Activated CD8-positive, alpha-beta T cell treated with anti-CD3 and anti-CD28 coated beads, Interleukin-2, amount 10 ng/mL, durations not matched to agents 7 days and 5 days (primary cell): ENCODE results near the gene NIT2. TPM values are rescaled to one million over a fixed set of nuclear protein-coding genes. Genes with fewer than 3 reads are reported as not detected.
"Not testable (repeated sequence)": the region's sequence is repeated elsewhere in the genome, so short reads cannot be mapped to it uniquely, and the experiment has no call there.

ENCODE experiments used
- ATAC-seq: fragments of 150-1000 bp; cut with Tn5 transposase; one replicate; pipeline ENCODE4 v1.10.0; 2021; ENCODE audit warnings: moderate library complexity
- CTCF ChIA-PET: fragments of 350-600 bp; sonication (Branson Sonifier 250); formaldehyde crosslinking; loops from one replicate; lab custom pipeline; 2021; ENCODE audit warnings: antibody characterized with exemption; lab: Charles Lee
- POLR2A ChIA-PET: fragments of 350-600 bp; sonication (Branson Sonifier 250); formaldehyde crosslinking; loops from one replicate; lab custom pipeline; 2021; ENCODE audit warnings: antibody characterized with exemption; lab: Charles Lee
- DNase-seq: peaks from one replicate; pipeline ENCODE4 v3.0.0-alpha.2; 2020
- H3K27ac Mint-ChIP-seq: one replicate; pipeline ENCODE4 v1.8.0; 2021; ENCODE audit warnings: mild to moderate bottlenecking, mixed read lengths
- H3K27me3 Mint-ChIP-seq: one replicate; pipeline ENCODE4 v1.8.0; 2021; ENCODE audit warnings: low read depth, mixed read lengths
- H3K36me3 Mint-ChIP-seq: one replicate; pipeline ENCODE4 v1.8.0; 2021; ENCODE audit warnings: low read depth, mixed read lengths
- H3K4me1 Mint-ChIP-seq: one replicate; pipeline ENCODE4 v1.8.0; 2021; ENCODE audit warnings: low read depth, mixed read lengths
- H3K4me3 Mint-ChIP-seq: one replicate; pipeline ENCODE4 v1.8.0; 2021; ENCODE audit warnings: mild to moderate bottlenecking, mixed read lengths
- H3K9me3 Mint-ChIP-seq: one replicate; pipeline ENCODE4 v1.8.0; 2022; ENCODE audit warnings: mixed read lengths; ENCODE audit not compliant: insufficient read depth
- total RNA-seq, 2 experiments: library from RNA; stranded (reverse); gene quantifications; one replicate each; pipeline ENCODE4 v1.2.3, GENCODE V29; 2021

NIT2 gene
- total RNA-seq, 2 experiments from 2014 or later = 39.5 to 46.2 TPM

DNA sequence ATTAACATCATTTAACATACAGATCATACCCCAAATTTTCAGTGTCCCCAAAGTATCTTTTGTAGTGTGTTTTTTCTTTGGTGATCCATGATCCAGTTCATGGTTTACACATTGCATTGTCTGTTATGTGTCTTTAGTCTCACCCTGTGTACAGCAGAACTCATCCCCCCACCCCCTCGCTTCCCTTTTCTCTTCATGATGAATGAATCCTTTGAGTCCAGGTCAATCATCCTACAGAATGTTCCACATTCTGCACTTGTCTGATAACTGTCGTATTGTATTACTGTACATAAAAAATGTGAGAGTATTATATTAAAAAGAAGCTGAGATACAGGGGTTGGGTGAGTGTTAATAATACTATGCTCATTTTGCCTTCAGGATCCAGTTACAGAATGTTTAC, 14.6 kb upstream of the NIT2 start:
- Mint-ChIP-seq H3K27ac (no peak overlapping the region), H3K4me3 (no peak overlapping the region), H3K36me3 (peaks cover 9% of the 10 kb centered on the region), H3K4me1 (peaks cover 13% of the 10 kb centered on the region), H3K27me3 (no peaks in the 10 kb centered on the region), H3K9me3 (no peaks in the 10 kb centered on the region)
- ChIA-PET POLR2A (no interaction called here), CTCF (no interaction called here)
- DNase-seq (no peak), ATAC-seq (no peak)

DNA sequence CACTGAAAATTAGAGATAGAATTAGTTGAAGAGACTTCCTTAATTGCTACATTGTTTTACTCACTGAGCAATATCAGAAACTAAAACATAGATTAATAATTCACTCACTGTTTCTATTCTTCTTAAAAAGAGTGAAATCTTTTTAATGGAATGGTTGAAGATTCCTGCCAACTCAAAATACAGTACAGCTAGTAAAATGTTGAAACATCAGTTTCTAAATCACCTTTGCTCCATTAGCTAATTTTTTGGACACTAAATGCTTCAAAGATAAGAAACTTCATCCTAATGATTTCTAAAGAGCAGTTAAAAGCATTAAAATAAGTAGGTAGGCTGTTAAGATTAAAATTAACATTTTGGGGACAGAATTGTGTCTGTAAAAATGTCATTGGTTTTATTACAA, 10.5 kb upstream of the NIT2 start:
- H3K36me3 Mint-ChIP-seq = peaks cover 18% of the 10 kb centered on the region
- ATAC-seq (no peak), DNase-seq (no peak)
- H3K27me3 Mint-ChIP-seq = no peaks in the 10 kb centered on the region
- H3K4me3 Mint-ChIP-seq = no peak overlapping the region
- ChIA-PET CTCF (interaction anchor here (0.8 to 1.3 kb wide), 2 partner anchors 12 to 25 kb away, joined by 3 read pairs; no protein-coding TSS in a partner anchor), POLR2A (no interaction called here)
- H3K4me1 Mint-ChIP-seq = no peaks in the 10 kb centered on the region
- H3K27ac Mint-ChIP-seq = no peak overlapping the region
- H3K9me3 Mint-ChIP-seq = no peaks in the 10 kb centered on the region

DNA sequence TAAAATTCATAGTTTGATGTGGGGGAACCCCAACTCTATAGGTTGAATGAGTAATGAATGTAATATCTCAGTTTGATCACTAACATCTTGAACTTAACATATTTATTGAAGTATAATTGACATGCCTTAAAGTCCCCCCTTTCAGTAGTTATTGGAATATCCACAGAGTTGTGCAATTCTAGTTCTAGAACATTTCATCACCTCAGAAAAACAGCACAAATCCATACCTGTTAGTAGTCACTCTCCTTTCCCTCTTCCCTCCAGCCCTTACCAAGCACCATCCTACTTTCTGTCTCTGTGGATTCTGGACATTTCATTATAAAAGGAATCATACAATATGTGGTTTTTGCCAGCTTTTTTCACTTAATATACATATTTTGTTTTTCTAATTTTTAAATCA, 8.7 kb upstream of the NIT2 start:
- POLR2A ChIA-PET = no interaction called here
- no peak for ATAC-seq
- H3K4me1 Mint-ChIP-seq = no peaks in the 10 kb centered on the region
- peaks cover 14% of the 10 kb centered on the region for H3K36me3 Mint-ChIP-seq
- no peak for DNase-seq
- H3K27me3 Mint-ChIP-seq = no peaks in the 10 kb centered on the region
- CTCF ChIA-PET = no interaction called here
- no peak overlapping the region for H3K27ac Mint-ChIP-seq
- H3K9me3 Mint-ChIP-seq = no peaks in the 10 kb centered on the region
- no peak overlapping the region for H3K4me3 Mint-ChIP-seq

DNA sequence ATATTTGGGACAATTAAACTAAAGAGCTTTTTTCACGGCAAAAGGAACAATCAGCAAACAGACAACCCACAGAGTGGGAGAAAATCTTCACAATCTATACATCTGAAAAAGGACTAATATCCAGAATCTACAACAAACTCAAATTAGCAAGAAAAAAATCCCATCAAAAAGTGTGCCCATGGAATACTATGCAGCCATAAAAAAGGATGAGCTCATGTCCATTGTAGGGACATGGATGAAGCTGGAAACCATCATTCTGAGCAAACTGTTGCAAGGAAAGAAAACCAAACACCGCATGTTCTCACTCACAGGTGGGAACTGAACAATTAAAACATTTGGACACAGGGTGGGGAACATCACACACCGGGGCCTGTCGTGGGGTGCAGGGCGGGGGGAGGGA, 7.2 kb upstream of the NIT2 start:
- ATAC-seq, DNase-seq, H3K4me3 Mint-ChIP-seq, POLR2A ChIA-PET, H3K27me3 Mint-ChIP-seq, H3K27ac Mint-ChIP-seq, H3K4me1 Mint-ChIP-seq, H3K9me3 Mint-ChIP-seq, CTCF ChIA-PET: not testable (repeated sequence)
- H3K36me3 Mint-ChIP-seq = peaks cover 14% of the 10 kb centered on the region

DNA sequence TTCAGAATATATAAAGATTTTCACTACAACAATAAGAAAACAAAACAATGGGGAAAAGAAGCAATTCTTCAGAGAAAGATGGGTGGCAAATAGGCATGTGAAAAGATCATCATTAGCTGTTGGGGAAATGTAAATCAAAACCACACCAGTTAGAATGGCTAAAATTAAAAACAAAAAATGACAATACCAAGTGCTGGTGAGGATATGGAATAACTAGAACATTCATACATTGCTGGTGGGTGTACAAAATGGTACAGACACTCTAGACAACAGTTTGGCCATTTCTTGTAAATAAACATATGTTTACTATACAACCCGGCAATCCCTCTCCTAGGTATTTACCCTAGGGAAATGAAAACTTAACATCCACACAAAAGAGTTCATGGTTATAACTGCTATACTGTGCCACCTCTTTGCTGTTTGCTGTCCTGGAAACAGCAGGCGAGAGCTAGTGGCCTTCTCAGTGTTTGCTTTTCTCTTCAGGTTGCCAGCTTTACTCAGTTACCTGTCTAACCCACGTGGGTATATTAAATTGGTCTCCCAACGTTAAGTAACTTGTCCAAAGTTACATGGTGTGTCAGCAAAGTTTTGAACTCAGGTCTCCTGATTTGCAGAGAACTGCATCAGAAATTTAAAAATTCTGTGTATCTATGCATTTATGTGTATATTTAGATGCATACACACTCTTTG, 4.6 kb upstream of the NIT2 start:
- no peaks in the 10 kb centered on the region for H3K9me3 Mint-ChIP-seq
- CTCF ChIA-PET = interaction anchor here (1.2 kb wide), 1 partner anchor 13 kb away, joined by 3 read pairs; no protein-coding TSS in a partner anchor
- no peak overlapping the region for H3K27ac Mint-ChIP-seq
- H3K36me3 Mint-ChIP-seq = peaks cover 14% of the 10 kb centered on the region
- ATAC-seq (no peak), DNase-seq (no peak)
- H3K27me3 Mint-ChIP-seq = no peaks in the 10 kb centered on the region
- POLR2A ChIA-PET = interaction anchor here (0.6 kb wide), 1 partner anchor 1232 kb away, joined by 3 read pairs; the partner anchor contains the start of gene TRMT10C
- H3K4me3 Mint-ChIP-seq = no peak overlapping the region
- peaks cover 7% of the 10 kb centered on the region for H3K4me1 Mint-ChIP-seq

DNA sequence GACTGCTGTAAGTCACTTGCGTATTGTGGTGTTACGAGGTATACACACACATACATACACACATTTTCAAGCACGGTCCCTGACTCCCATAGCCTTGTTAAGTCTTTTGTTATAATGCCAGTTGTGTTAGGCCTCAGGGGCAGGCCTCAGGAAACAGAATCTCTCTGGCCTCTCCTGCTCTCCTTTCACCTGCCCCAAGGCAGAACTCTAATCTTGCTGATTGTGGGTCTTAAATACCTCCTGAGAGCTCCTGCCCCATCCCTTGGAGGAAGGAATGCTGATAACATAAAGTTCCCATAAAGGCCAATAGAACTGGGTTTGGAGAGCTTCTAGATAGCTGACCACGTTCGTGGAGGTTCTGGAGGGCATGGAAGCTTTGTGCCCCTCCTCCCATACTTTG, 3.9 kb upstream of the NIT2 start:
- H3K36me3 Mint-ChIP-seq = peaks cover 15% of the 10 kb centered on the region
- ChIA-PET CTCF (interaction anchor here (1.5 kb wide), 1 partner anchor 14 kb away, joined by 6 read pairs; no protein-coding TSS in a partner anchor), POLR2A (interaction anchor here (0.6 kb wide), 1 partner anchor 1231 kb away, joined by 3 read pairs; the partner anchor contains the start of gene TRMT10C)
- no peaks in the 10 kb centered on the region for H3K27me3 Mint-ChIP-seq
- peaks cover 14% of the 10 kb centered on the region for H3K4me1 Mint-ChIP-seq
- DNase-seq (no peak), ATAC-seq (no peak)
- H3K27ac Mint-ChIP-seq = no peak overlapping the region
- H3K4me3 Mint-ChIP-seq = no peak overlapping the region
- no peaks in the 10 kb centered on the region for H3K9me3 Mint-ChIP-seq

DNA sequence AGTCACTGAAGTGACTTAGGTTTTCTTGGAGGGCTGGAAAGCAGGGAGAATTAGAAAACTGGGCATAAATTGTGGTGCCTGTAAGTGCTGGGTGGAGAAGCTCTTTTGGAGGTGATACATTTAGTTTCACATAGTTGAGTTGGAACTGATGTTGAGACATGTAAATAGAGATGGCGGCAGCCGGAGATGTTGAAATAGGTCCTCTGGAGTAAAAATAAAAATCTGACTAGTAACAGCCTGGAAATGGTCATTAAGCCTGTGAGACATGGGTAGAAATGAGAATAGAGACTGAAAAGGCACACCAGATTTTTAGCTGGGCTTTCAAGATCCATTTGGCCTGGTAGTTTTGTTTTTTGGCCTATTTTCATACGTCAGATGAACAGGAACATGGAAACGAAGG, 2.9 kb upstream of the NIT2 start:
- Mint-ChIP-seq H3K9me3 (no peaks in the 10 kb centered on the region), H3K27me3 (no peaks in the 10 kb centered on the region), H3K27ac (no peak overlapping the region), H3K4me3 (no peak overlapping the region), H3K4me1 (peaks cover 22% of the 10 kb centered on the region), H3K36me3 (peaks cover 13% of the 10 kb centered on the region)
- no peak for ATAC-seq
- DNase-seq = no peak
- ChIA-PET POLR2A (interaction anchor here (1.1 to 3.8 kb wide), 3 partner anchors 15 to 377 kb away, joined by 3 to 18 read pairs (median 3); partner anchors contain the start of genes LNP1 and TOMM70), CTCF (interaction anchor here (1.5 kb wide), 1 partner anchor 15 kb away, joined by 6 read pairs; no protein-coding TSS in a partner anchor)

DNA sequence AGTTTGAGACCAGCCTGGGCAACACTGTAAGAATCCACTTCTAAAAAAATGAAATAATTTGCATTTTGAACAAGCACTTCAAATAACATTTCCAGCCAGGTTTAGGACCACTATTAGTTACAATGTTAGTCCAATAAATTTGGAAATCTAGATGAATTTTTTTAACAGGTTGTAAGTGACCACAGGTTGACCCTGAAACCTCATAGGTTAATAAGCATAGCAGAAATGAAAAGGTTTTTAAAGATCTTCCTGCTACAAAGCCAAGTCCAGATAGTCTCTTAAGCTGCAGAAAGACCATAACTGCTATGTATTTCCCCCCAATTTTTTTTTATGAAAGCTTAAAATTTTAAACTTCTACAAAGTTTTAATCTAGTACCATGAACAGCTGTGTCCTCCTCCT, 1.5 kb upstream of the NIT2 start:
- ChIA-PET POLR2A (interaction anchor here (3.8 kb wide), 1 partner anchor 68 kb away, joined by 18 read pairs; the partner anchor contains the start of genes LNP1 and TOMM70), CTCF (interaction anchor here (1.1 kb wide), 1 partner anchor 502 kb away, joined by 5 read pairs; no protein-coding TSS in a partner anchor)
- Mint-ChIP-seq H3K27ac (no peak overlapping the region), H3K4me3 (no peak overlapping the region), H3K27me3 (no peaks in the 10 kb centered on the region), H3K4me1 (peaks cover 23% of the 10 kb centered on the region), H3K9me3 (no peaks in the 10 kb centered on the region), H3K36me3 (peaks cover 3% of the 10 kb centered on the region)
- DNase-seq = no peak
- ATAC-seq = no peak

DNA sequence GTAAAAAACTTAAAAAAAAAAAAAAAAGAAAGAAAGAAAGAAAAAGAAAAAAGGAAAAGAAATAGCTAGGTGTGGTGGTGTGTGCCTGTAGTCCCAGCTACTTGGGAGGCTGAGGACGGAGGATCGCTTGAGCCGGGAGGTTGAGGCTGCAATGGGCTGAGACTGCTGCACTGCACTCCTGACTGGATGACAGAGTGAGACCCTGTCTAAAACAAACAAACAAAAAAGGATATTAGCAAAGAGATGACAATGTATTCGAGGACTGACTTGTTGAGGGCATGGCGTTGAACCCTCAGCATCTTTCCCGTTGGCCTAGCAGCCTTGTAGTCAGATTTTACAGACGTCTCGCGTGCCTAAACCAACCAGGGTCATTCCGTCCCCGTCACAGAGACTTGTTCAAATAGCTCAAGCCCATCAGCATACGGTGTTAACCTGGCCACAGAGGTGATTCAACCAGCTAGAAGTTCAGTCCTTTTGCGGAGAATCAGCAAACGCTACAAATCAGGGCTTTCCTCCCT, 528 bp upstream of the NIT2 start:
- ATAC-seq (peak; percentile 11), DNase-seq (no peak)
- POLR2A ChIA-PET = interaction anchor here (0.6 to 3.8 kb wide), 5 partner anchors 13 to 377 kb away, joined by 3 to 18 read pairs (median 3); partner anchors contain the start of genes LNP1, TBC1D23 and TOMM70
- Mint-ChIP-seq H3K27me3 (no peaks in the 10 kb centered on the region), H3K27ac (peak overlapping the region; percentile 68), H3K9me3 (no peaks in the 10 kb centered on the region), H3K36me3 (peaks cover 5% of the 10 kb centered on the region), H3K4me3 (peak overlapping the region; percentile 78), H3K4me1 (peaks cover 23% of the 10 kb centered on the region)
- CTCF ChIA-PET = interaction anchor here (1.0 to 1.8 kb wide), 2 partner anchors 17 to 265 kb away, joined by 3 to 6 read pairs; no protein-coding TSS in a partner anchor

DNA sequence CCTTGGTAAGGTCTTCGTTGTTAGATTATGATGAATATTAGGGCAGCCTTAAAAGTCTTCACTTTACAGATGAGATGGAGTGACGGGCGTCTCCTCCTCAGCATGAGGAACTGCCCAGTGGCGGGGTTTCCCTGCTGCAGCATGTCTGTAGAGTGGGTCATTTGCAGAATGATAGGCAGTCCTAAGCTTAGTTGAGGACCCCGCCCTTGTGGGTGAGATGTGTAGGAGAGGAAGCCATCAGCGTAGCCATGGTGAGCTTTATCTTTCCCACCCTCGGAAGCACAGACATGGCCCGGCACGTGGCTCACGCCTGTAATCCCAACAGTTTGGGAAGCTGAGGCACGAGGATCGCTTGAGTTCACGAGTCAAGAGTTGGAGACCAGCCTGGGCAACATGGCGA, 877 bp downstream of the NIT2 start:
- POLR2A ChIA-PET = interaction anchor here (0.7 to 1.8 kb wide), 2 partner anchors 11 to 26 kb away, joined by 3 to 10 read pairs; no protein-coding TSS in a partner anchor
- H3K27me3 Mint-ChIP-seq = no peaks in the 10 kb centered on the region
- CTCF ChIA-PET = interaction anchor here (1.0 to 1.8 kb wide), 8 partner anchors 11 to 504 kb away, joined by 3 to 8 read pairs (median 4); no protein-coding TSS in a partner anchor
- H3K27ac Mint-ChIP-seq = peak overlapping the region; percentile 93
- H3K36me3 Mint-ChIP-seq = peaks cover 10% of the 10 kb centered on the region
- H3K9me3 Mint-ChIP-seq = no peaks in the 10 kb centered on the region
- H3K4me1 Mint-ChIP-seq = peaks cover 23% of the 10 kb centered on the region
- peak overlapping the region; percentile 94 for H3K4me3 Mint-ChIP-seq
- DNase-seq (no peak), ATAC-seq (no peak)

DNA sequence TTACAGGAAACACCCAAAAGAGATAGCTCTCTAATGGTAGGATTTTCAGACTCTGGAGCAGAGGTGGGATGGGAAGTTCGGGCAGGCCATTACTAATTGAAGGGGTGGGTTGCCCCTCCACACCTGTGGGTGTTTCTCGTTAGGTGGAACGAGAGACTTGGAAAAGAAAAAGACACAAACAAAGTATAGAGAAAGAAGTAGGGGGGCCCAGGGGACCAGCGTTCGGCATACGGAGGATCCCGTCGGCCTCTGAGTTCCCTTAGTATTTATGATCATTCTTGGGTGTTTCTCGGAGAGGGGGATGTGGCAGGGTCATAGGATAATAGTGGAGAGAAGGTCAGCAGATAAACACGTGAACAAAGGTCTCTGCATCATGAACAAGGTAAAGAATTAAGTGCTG, 1.7 kb downstream of the NIT2 start:
- ATAC-seq, H3K27ac Mint-ChIP-seq, DNase-seq, POLR2A ChIA-PET, H3K27me3 Mint-ChIP-seq, H3K9me3 Mint-ChIP-seq: not testable (repeated sequence)
- H3K36me3 Mint-ChIP-seq = peaks cover 17% of the 10 kb centered on the region
- CTCF ChIA-PET = interaction anchor here (1.3 to 1.8 kb wide), 3 partner anchors 10 to 505 kb away, joined by 3 to 8 read pairs (median 4); no protein-coding TSS in a partner anchor
- H3K4me3 Mint-ChIP-seq = peak overlapping the region; percentile 34
- peaks cover 23% of the 10 kb centered on the region for H3K4me1 Mint-ChIP-seq
